ENCODE measurements around the gene NPTX1. TPM values are rescaled to one million over a fixed set of nuclear protein-coding genes. Genes with fewer than 3 reads are reported as not detected.

Gene NPTX1, protein sequence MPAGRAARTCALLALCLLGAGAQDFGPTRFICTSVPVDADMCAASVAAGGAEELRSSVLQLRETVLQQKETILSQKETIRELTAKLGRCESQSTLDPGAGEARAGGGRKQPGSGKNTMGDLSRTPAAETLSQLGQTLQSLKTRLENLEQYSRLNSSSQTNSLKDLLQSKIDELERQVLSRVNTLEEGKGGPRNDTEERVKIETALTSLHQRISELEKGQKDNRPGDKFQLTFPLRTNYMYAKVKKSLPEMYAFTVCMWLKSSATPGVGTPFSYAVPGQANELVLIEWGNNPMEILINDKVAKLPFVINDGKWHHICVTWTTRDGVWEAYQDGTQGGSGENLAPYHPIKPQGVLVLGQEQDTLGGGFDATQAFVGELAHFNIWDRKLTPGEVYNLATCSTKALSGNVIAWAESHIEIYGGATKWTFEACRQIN
- total RNA-seq: under 0.01 TPM

GRCh38 chr17:80475910-80476876, at the start of gene NPTX1:
Gene NPTX1, minus strand, starts transcription at chr17:80476607. Its CDS starts 161 bp downstream, at chr17:80476446.
- Histone ChIP-seq H3K9me3 (ENCODE audit: low read depth, low read length) (no peaks in the 10 kb centered on the region), H3K4me1 (ENCODE audit: insufficient read depth, low read length) (peaks cover 43% of the 10 kb centered on the region), H3K4me3 (ENCODE audit: low read length) (no peak within 1 kb of the TSS), H3K27me3 (ENCODE audit: insufficient read depth, low read length) (peaks cover 64% of the 10 kb centered on the region)

DNA sequence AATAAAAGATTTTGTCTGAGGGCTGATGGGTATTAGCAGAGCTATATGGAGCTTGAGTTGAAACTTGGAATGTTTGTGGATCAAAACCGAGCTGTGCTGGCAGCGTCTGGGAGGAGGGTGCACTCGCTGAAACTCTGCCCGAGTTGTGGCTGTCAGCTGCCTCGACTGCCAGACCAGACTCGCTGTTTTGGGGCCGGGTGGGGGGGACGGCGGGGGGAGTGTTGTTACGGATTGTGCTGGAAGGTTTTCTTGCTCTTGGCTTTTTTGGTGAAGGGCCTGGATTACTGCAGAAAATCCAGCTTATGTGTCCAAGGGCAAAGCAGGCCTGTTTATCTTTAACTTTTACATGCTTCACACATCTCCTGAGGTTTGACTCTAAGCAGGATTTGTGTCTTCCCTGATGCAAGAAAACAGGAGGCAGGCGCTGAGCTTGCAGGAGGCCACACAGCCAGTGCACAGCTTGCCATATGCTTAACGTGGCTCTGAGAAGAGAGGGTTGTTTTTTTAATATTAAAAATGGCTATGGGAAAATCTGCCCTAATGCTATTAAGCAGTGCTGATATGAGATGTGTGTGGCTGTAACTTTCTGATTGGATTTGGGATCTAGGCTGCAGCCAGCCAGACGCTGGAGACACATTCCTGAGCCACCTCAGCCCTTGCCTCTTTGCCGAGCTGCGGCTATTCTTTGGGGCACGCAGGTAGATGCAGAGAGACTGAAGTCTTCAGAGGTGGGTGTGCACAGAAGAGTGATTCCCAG, 47.7 kb upstream of the NPTX1 start:
- no peaks in the 10 kb centered on the region for H3K9me3 ChIP-seq (ENCODE audit: low read depth, low read length)
- no peaks in the 10 kb centered on the region for H3K4me1 ChIP-seq (ENCODE audit: insufficient read depth, low read length)
- no peak overlapping the region for H3K4me3 ChIP-seq (ENCODE audit: low read length)
- H3K27me3 ChIP-seq (ENCODE audit: insufficient read depth, low read length): no peaks in the 10 kb centered on the region

- no peaks in the 10 kb centered on the region for H3K27me3 ChIP-seq (ENCODE audit: insufficient read depth, low read length)
- H3K4me3 ChIP-seq (ENCODE audit: low read length): no peak overlapping the region
- H3K9me3 ChIP-seq (ENCODE audit: low read depth, low read length): no peaks in the 10 kb centered on the region
- no peaks in the 10 kb centered on the region for H3K4me1 ChIP-seq (ENCODE audit: insufficient read depth, low read length)
These were observed 46.8 kb upstream of the NPTX1 start for GRCh38 chr17:80523054-80523744.

DNA sequence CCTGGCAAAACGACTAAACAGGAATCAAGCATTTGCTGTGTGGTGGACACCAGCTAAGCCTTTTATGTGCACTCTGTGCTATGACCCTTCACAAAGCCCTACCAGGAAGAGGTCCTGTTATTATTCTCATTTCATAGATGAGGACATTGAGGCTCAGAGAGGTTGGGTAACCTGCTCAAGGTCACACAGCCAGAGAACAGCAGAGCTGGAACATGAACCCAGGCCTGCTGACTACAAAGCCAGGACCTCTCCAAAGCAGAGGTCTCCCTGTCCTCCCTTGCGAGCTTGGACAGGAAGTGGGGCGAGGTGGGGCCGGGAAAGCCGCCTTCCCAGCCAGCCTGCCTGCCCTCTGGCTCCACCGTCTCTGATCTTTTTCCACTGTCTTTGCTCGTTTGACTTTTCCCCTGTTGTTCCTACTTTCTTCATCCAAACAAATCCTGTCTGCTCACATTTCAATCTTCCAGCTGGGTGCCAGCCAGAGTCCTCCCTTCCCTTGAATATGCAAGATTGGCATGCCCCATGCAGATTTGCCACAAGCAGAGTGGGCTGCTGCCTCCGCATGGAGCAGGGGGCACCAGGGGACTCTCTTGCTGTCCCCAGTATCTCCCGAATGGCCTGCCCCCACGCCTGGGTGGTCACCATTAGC, 44.5 kb upstream of the NPTX1 start:
- Histone ChIP-seq H3K4me1 (ENCODE audit: insufficient read depth, low read length) (no peaks in the 10 kb centered on the region), H3K9me3 (ENCODE audit: low read depth, low read length) (no peaks in the 10 kb centered on the region)

DNA sequence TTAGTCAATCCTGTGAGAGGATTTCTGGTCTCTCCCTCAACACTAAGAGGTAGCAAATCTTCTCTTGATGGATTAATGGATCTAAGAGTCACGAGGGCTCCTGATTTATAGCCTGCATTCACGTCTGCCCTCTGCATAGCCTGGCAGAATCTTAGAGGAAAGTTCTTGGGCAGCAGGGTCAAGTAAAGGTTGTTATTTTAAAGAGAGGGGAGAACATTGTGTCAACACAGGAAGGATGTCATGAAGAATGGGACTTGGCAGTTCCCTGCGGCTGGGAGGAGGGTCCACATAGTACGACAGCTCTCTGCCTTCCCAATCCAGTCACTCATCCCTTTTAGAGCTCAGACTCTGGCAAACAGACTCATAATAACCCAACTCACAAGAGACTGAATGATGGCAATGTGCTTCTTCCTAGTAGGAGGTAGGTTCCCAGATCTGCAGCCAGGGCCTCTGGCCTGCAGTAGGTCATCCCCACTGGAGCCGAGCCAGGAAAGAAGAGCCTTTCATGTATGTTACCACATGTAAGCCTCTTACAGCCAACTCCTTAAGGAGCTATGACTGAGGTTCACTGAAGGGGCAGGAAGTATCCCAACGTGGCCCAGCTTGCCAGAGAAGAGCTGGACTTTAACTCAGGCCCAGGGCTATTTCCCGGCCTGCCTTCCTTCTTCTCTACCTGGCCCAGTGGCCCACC, 42.8 kb upstream of the NPTX1 start:
- Histone ChIP-seq H3K4me1 (ENCODE audit: insufficient read depth, low read length) (no peaks in the 10 kb centered on the region), H3K9me3 (ENCODE audit: low read depth, low read length) (no peaks in the 10 kb centered on the region), H3K27me3 (ENCODE audit: insufficient read depth, low read length) (no peaks in the 10 kb centered on the region), H3K4me3 (ENCODE audit: low read length) (no peak overlapping the region)

More for the DNA sequence above, 44.5 kb upstream of the NPTX1 start:
- Histone ChIP-seq H3K27me3 (ENCODE audit: insufficient read depth, low read length) (no peaks in the 10 kb centered on the region), H3K4me3 (ENCODE audit: low read length) (no peak overlapping the region)

DNA sequence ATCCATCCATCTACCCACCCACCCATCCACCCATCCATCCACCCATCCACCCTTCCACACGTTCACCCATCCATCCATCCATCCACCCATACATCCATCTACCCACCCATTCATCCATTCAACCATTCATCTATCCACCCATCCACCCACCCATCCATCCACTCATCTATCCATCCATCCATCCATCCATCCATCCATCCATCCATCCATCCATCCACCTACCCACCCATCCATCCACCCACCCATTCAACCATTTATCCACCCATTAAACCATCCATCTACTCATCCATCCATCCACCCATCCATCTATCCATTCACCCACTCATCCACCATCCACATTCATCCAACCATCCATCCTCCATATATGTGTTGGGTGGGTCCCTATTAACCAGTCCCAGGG, 42.0 kb upstream of the NPTX1 start:
- Histone ChIP-seq H3K27me3 (ENCODE audit: insufficient read depth, low read length) (no peaks in the 10 kb centered on the region), H3K9me3 (ENCODE audit: low read depth, low read length) (no peaks in the 10 kb centered on the region), H3K4me1 (ENCODE audit: insufficient read depth, low read length) (no peaks in the 10 kb centered on the region), H3K4me3 (ENCODE audit: low read length) (no peak overlapping the region)

DNA sequence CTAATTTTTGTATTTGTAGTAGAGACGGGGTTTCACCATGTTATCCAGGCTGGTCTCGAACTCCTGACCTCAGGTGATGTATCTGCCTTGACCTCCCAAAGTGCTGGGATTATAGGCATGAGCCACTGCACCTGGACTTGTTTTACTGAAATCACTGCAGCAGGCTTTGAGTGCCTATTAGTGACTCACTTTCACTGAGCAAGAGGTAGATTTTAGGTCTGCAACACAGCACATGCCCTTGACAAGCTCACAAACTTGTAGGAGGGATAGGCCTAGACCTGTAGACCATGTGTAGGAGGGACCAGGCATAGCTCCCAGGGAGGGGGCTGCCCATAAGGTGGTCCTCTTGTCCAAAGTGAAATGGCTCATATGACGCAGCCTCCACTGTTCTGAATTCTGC, 41.2 kb upstream of the NPTX1 start:
- no peaks in the 10 kb centered on the region for H3K27me3 ChIP-seq (ENCODE audit: insufficient read depth, low read length)
- no peaks in the 10 kb centered on the region for H3K9me3 ChIP-seq (ENCODE audit: low read depth, low read length)
- no peaks in the 10 kb centered on the region for H3K4me1 ChIP-seq (ENCODE audit: insufficient read depth, low read length)
- H3K4me3 ChIP-seq (ENCODE audit: low read length): no peak overlapping the region

DNA sequence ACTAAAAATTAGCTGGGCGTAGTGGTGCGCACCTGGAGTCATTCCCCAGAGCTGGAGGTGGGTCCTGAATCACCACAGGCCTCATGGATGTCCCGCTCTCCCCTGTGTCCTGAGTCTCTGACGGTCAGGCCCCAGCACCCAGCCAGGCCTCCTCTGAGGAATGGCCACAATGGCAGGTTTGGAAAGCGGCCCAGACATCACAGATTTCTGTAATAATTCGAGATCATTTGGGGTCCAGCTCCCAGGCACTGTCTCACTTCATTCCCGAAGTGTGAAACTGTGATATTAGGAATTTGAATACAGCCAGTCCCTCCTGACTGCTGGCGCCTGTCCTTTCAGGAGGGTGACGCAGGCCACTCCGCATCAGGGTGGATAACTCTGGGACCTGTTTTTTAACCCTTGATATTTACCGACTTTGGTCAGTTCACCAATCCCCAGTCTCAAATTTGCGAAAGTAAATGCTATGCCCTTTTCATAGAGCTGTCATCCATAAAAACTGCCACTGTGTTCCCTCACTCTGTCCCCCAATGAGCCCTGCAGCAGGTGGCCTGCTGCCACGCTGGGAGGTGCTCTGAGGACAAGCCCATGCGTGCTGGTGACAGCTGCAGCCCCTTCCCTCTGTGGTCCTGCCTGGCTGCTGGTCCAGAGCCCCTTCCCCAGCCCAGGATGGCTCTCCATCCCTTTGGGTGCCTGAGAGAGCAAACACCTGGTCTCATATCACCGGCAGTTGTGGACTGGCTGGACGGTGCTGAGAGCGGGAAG, 39.9 kb upstream of the NPTX1 start:
- no peak overlapping the region for H3K4me3 ChIP-seq (ENCODE audit: low read length)
- H3K27me3 ChIP-seq (ENCODE audit: insufficient read depth, low read length): no peaks in the 10 kb centered on the region
- no peaks in the 10 kb centered on the region for H3K4me1 ChIP-seq (ENCODE audit: insufficient read depth, low read length)
- no peaks in the 10 kb centered on the region for H3K9me3 ChIP-seq (ENCODE audit: low read depth, low read length)

- Histone ChIP-seq H3K27me3 (ENCODE audit: insufficient read depth, low read length) (no peaks in the 10 kb centered on the region), H3K9me3 (ENCODE audit: low read depth, low read length) (no peaks in the 10 kb centered on the region), H3K4me1 (ENCODE audit: insufficient read depth, low read length) (no peaks in the 10 kb centered on the region), H3K4me3 (ENCODE audit: low read length) (no peak overlapping the region)
These were observed 37.5 kb upstream of the NPTX1 start for GRCh38 chr17:80513892-80514291.

GRCh38 chr17:80513201-80513600, 36.8 kb upstream of the NPTX1 start:
- Histone ChIP-seq H3K4me1 (ENCODE audit: insufficient read depth, low read length) (no peaks in the 10 kb centered on the region), H3K4me3 (ENCODE audit: low read length) (no peak overlapping the region), H3K27me3 (ENCODE audit: insufficient read depth, low read length) (no peaks in the 10 kb centered on the region), H3K9me3 (ENCODE audit: low read depth, low read length) (no peaks in the 10 kb centered on the region)

DNA sequence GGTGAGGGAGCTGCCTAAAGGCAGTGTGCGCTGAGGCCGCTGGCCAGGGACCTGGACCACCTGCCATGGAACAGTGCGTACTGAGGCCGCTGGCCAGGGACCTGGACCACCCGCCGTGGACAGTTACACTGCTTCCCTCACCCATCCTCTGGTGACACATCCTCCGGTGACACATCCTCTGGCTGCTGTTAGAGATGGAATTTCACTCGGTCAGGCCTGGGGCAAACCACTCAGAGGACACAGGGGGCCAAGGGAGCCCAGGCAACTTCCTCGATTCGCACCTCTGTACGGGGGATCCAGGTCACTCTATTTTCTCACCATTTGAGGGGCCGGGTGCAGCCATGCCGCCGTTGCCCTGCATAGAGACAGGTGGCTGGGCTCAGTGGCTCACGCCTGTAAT, 35.8 kb upstream of the NPTX1 start:
- Histone ChIP-seq H3K27me3 (ENCODE audit: insufficient read depth, low read length) (no peaks in the 10 kb centered on the region), H3K9me3 (ENCODE audit: low read depth, low read length) (no peaks in the 10 kb centered on the region), H3K4me3 (ENCODE audit: low read length) (no peak overlapping the region), H3K4me1 (ENCODE audit: insufficient read depth, low read length) (no peaks in the 10 kb centered on the region)

GRCh38 chr17:80511222-80512180, 35.1 kb upstream of the NPTX1 start:
- H3K4me3 ChIP-seq (ENCODE audit: low read length): no peak overlapping the region
- H3K27me3 ChIP-seq (ENCODE audit: insufficient read depth, low read length): no peaks in the 10 kb centered on the region
- no peaks in the 10 kb centered on the region for H3K9me3 ChIP-seq (ENCODE audit: low read depth, low read length)
- no peaks in the 10 kb centered on the region for H3K4me1 ChIP-seq (ENCODE audit: insufficient read depth, low read length)

All from mononuclear cell (primary cell).